ENCODE data around the gene BORCS6.

DNA sequence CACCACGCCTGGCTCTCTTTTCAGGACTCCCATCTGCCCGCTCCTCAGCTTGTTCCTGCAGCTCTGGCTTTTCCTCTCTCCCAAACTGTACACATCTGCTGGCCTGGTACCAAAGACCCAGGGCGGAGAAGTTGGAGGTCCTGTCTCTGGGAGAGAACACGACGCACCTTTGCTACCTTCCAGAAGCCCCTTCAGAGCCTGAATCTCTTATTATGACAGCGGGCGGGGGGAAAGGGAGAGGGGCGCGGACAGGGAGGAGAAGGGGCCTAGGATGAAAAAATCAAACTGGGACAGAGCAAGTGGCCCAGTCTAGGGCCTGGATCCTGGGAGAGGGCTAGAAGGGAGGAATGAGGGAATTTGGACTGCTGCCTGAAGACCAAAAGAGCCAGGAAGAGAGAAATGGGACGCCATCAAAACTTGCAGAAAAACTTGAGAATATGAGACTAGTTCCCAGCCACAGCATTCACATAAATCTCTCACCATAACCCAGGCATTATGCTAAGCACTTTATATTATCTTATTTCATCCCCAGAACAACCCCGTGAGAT is 35.3 kb downstream of the BORCS6 start:
- TF ChIP-seq EZH2 (IDR thresholded peaks at IDR 0.05; ENCODE audit: insufficient read depth, poor library complexity, severe bottlenecking): no peak
- no peak for TF ChIP-seq EZH2phosphoT487 (IDR thresholded peaks at IDR 0.05; ENCODE audit: insufficient read depth, low read depth)
